Stimulated activated CD8-positive, alpha-beta memory T cell treated with anti-CD3 and anti-CD28 coated beads, Interleukin-15, amount 100 ng/mL, for 4 hours (primary cell): Measurements from ENCODE around the gene CDC42BPA.
A peak's percentile ranks its signal among the peaks of the same experiment; 100 is the strongest.

Source experiments
- DNase-seq, 2 donors: peaks; one replicate each; pipeline ENCODE4 v3.0.0-alpha.2; 2020; ENCODE audit warnings: low read depth in 2 of 2

CDC42BPA gene

GRCh38 chr1:226946841-226947240 is 371.5 kb downstream of the CDC42BPA start:
- no peak for DNase-seq

GRCh38 chr1:226946285-226946684 is 372.0 kb downstream of the CDC42BPA start:
- DNase-seq, result no peak

DNA sequence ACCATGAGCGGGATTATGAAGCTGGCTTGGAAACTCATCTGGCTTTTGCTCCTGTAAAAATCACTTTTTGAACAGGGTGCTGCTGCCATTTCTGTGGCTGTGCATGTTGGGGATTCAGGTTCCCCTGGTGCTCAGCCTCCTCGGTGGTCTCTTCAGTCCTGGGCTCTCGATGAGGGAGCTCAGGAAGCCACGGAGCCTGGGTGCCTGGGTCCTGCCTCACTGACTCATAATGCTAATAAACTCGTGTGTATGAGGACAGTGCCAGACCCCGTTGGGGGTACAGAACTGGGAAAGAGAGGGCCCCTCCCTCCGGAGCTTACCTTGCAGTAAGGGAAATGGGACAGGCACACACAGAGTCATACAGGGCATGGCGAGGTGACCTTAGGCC is 372.4 kb downstream of the CDC42BPA start:
- DNase-seq, result no peak

GRCh38 chr1:226945106-226945857 is 373.0 kb downstream of the CDC42BPA start:
- DNase-seq, result no peak

- DNase-seq, result no peak
Measured at GRCh38 chr1:226943927-226944326, 374.4 kb downstream of the CDC42BPA start.

- DNase-seq, result no peak
Measured at GRCh38 chr1:226943156-226943555, 375.1 kb downstream of the CDC42BPA start.

DNA sequence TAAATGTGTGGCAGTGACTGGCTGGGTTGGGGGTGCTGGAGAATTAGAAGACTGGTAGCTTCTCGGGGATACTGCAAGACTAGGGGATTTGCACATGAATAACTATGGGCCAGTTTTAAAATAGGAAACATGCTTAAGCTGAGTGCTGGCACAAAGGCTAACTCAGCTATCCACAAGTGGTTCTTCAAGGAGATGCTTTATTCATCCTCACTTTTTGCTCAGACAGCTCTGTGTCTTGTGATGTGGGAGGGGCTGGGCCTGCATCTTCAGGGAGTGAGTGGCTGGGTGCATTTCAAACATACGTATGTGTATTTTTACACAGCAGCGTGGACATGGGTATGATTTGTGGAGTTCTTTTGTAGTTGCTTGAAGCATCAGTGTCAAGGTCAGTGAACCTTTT is 375.9 kb downstream of the CDC42BPA start:
- no peak for DNase-seq

GRCh38 chr1:226940806-226941067 is 377.6 kb downstream of the CDC42BPA start:
- no peak for DNase-seq

- DNase-seq, result peak; percentile 97 to 98
Measured at GRCh38 chr1:226940029-226940805, 378.1 kb downstream of the CDC42BPA start, which contains the start of gene COQ8A. TSS of gene COQ8A (plus strand) at chr1:226940294. CDS start at chr1:226961386, 21,092 bp downstream.
